ENCODE results near the gene JAM2.

Gene JAM2

DNA sequence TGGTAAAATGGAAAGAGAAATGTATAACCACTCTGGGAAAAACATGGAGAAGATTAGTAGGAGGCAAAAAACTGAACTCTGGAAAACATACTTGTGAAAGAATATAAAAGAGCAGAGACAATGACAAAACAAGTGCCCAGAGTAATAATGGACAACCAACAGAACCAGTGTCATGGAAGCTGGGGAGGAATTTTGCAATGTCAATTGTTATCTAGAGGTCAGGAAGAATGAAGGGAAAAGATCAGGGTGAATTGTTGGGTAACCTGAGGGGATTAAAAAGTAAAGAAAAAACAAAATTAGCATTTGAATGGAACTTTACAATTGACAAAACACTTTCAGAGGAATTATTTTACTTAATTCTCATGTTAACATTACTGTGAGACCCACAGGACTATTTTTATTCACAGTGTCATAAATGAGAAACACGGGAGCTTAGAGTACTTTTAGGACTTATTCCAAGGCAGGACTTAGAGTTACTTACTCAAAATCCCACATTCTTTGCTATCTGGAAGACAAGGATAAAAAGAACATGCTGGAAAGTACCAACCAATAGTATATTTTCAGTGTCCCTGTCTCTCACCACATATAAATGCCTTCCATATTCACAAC, 19.5 kb downstream of the JAM2 start:
- no peak overlapping the region for H3K18ac ChIP-seq (ENCODE audit: low read length)
- no peak overlapping the region for H3K23ac ChIP-seq (ENCODE audit: low read length)
- no peaks in the 10 kb centered on the region for H3K9me3 ChIP-seq (ENCODE audit: insufficient read depth, low read depth, low read length)
- no peak overlapping the region for H4K12ac ChIP-seq (ENCODE audit: low read depth, low read length)
- no CpG with 5 or more reads among the region's 1 CpG for WGBS (ENCODE audit: extremely low coverage, insufficient coverage, insufficient read length)
- H2AK5ac ChIP-seq (ENCODE audit: low read length), result no peak overlapping the region
- H3K4me1 ChIP-seq (ENCODE audit: control insufficient read depth in 1 of 2, insufficient read depth in 2 of 2, low read length in 2 of 2), result no peaks in the 10 kb centered on the region
- H3K14ac ChIP-seq (ENCODE audit: low read length), result no peak overlapping the region
- no peak for DNase-seq
- H3K36me3 ChIP-seq (ENCODE audit: control insufficient read depth in 1 of 2, insufficient read depth in 2 of 2, low read length in 2 of 2), result no peaks in the 10 kb centered on the region
- no peak overlapping the region for H2BK120ac ChIP-seq (ENCODE audit: insufficient read depth, low read length, poor library complexity)
- no peak overlapping the region for H2AFZ ChIP-seq (ENCODE audit: insufficient read depth, low read length, poor library complexity)
- no peak overlapping the region for H3K4ac ChIP-seq (ENCODE audit: low read depth, low read length)
- no peak overlapping the region for H4K91ac ChIP-seq (ENCODE audit: low read depth, low read length)
- H3K27me3 ChIP-seq (ENCODE audit: insufficient read depth, low read length), result no peaks in the 10 kb centered on the region
- no peak overlapping the region for H3K4me3 ChIP-seq (ENCODE audit: low read depth, low read length)
- H3K79me1 ChIP-seq (ENCODE audit: low read length), result no peaks in the 10 kb centered on the region
- no peaks in the 10 kb centered on the region for H3K79me2 ChIP-seq (ENCODE audit: control insufficient read depth, insufficient read depth, low read length, poor library complexity)
- no peak overlapping the region for H2BK12ac ChIP-seq (ENCODE audit: low read length)
- no peak overlapping the region for H3K9ac ChIP-seq (ENCODE audit: low read length)
- H3K27ac ChIP-seq (ENCODE audit: low read depth, low read length), result no peak overlapping the region
- no peak overlapping the region for H2BK5ac ChIP-seq (ENCODE audit: low read depth, low read length, poor library complexity)
- no peak overlapping the region for H3K4me2 ChIP-seq (ENCODE audit: low read length)
- H4K8ac ChIP-seq (ENCODE audit: low read depth, low read length), result no peak overlapping the region

DNA sequence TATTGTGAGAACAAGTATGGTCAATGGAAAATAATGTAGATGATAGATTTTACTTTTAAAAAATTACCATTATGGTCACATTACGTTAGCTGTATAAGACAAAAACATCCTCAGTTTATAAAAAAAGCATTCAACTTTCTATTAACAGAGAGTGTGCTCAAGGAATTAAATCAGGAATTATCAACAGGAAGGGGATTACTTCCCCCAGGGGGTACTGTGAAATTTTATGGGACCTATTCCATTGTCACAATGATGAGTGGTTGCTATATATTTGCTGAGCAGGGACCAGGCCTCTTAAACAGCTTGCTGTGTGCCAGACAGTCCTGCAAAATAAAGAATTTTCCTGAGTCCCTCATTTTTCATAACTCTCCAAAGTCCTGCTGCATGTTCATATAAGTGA, 21.2 kb downstream of the JAM2 start:
- Histone ChIP-seq H3K9me3 (ENCODE audit: insufficient read depth, low read depth, low read length) (no peaks in the 10 kb centered on the region), H3K79me1 (ENCODE audit: low read length) (no peaks in the 10 kb centered on the region), H4K91ac (ENCODE audit: low read depth, low read length) (no peak overlapping the region), H3K4me3 (ENCODE audit: low read depth, low read length) (no peak overlapping the region), H3K4me1 (ENCODE audit: control insufficient read depth in 1 of 2, insufficient read depth in 2 of 2, low read length in 2 of 2) (no peaks in the 10 kb centered on the region), H2BK5ac (ENCODE audit: low read depth, low read length, poor library complexity) (no peak overlapping the region), H3K27ac (ENCODE audit: low read depth, low read length) (no peak overlapping the region), H4K8ac (ENCODE audit: low read depth, low read length) (no peak overlapping the region), H2AFZ (ENCODE audit: insufficient read depth, low read length, poor library complexity) (no peak overlapping the region), H3K4ac (ENCODE audit: low read depth, low read length) (no peak overlapping the region), H3K23ac (ENCODE audit: low read length) (no peak overlapping the region), H3K18ac (ENCODE audit: low read length) (no peak overlapping the region), H3K36me3 (ENCODE audit: control insufficient read depth in 1 of 2, insufficient read depth in 2 of 2, low read length in 2 of 2) (no peaks in the 10 kb centered on the region), H3K9ac (ENCODE audit: low read length) (no peak overlapping the region), H3K27me3 (ENCODE audit: insufficient read depth, low read length) (no peaks in the 10 kb centered on the region), H3K79me2 (ENCODE audit: control insufficient read depth, insufficient read depth, low read length, poor library complexity) (no peaks in the 10 kb centered on the region), H3K4me2 (ENCODE audit: low read length) (no peak overlapping the region), H2BK12ac (ENCODE audit: low read length) (no peak overlapping the region), H3K14ac (ENCODE audit: low read length) (no peak overlapping the region), H2AK5ac (ENCODE audit: low read length) (no peak overlapping the region), H4K12ac (ENCODE audit: low read depth, low read length) (no peak overlapping the region), H2BK120ac (ENCODE audit: insufficient read depth, low read length, poor library complexity) (no peak overlapping the region)
- WGBS (ENCODE audit: extremely low coverage, insufficient coverage, insufficient read length), result no CpG with 5 or more reads among the region's 1 CpG
- no peak for DNase-seq

- Histone ChIP-seq H2BK12ac (ENCODE audit: low read length) (no peak overlapping the region), H3K4me1 (ENCODE audit: control insufficient read depth in 1 of 2, insufficient read depth in 2 of 2, low read length in 2 of 2) (no peaks in the 10 kb centered on the region), H2AK5ac (ENCODE audit: low read length) (no peak overlapping the region), H2BK5ac (ENCODE audit: low read depth, low read length, poor library complexity) (no peak overlapping the region), H3K27ac (ENCODE audit: low read depth, low read length) (no peak overlapping the region), H3K4ac (ENCODE audit: low read depth, low read length) (no peak overlapping the region), H3K36me3 (ENCODE audit: control insufficient read depth in 1 of 2, insufficient read depth in 2 of 2, low read length in 2 of 2) (no peaks in the 10 kb centered on the region), H4K8ac (ENCODE audit: low read depth, low read length) (no peak overlapping the region), H3K14ac (ENCODE audit: low read length) (no peak overlapping the region), H3K23ac (ENCODE audit: low read length) (no peak overlapping the region), H3K79me2 (ENCODE audit: control insufficient read depth, insufficient read depth, low read length, poor library complexity) (no peaks in the 10 kb centered on the region), H2AFZ (ENCODE audit: insufficient read depth, low read length, poor library complexity) (no peak overlapping the region), H3K79me1 (ENCODE audit: low read length) (no peaks in the 10 kb centered on the region), H3K4me2 (ENCODE audit: low read length) (no peak overlapping the region), H3K18ac (ENCODE audit: low read length) (no peak overlapping the region), H3K9ac (ENCODE audit: low read length) (no peak overlapping the region), H2BK120ac (ENCODE audit: insufficient read depth, low read length, poor library complexity) (no peak overlapping the region), H4K12ac (ENCODE audit: low read depth, low read length) (no peak overlapping the region), H3K4me3 (ENCODE audit: low read depth, low read length) (no peak overlapping the region), H4K91ac (ENCODE audit: low read depth, low read length) (no peak overlapping the region), H3K27me3 (ENCODE audit: insufficient read depth, low read length) (no peaks in the 10 kb centered on the region), H3K9me3 (ENCODE audit: insufficient read depth, low read depth, low read length) (no peaks in the 10 kb centered on the region)
- no CpG with 5 or more reads among the region's 4 CpGs for WGBS (ENCODE audit: extremely low coverage, insufficient coverage, insufficient read length)
- DNase-seq, result peak in 1 of 2 donors; percentile 86
Observed at GRCh38 chr21:25664491-25664931, 25.5 kb downstream of the JAM2 start.

DNA sequence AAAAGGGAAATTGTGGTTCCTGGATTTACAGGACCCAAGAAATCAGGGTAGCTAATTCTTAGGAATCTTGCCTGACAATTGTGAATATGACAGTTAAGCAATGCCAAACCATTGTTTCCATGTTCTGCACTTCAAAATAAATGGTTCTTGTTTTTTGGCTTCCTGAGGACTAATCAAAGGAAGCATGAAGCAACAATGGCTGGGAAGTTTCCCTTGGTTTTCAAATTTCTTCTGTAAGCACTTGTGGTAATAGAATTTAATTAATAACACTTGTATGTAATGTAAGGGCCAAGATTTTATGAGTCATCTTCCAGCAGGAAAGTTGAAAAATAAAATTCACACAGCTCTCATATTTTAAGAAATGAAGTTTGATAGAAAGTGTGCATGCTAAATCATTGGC, 31.7 kb downstream of the JAM2 start:
- no peak overlapping the region for H2BK120ac ChIP-seq (ENCODE audit: insufficient read depth, low read length, poor library complexity)

More for the DNA sequence above, 31.7 kb downstream of the JAM2 start:
- no peak overlapping the region for H3K4ac ChIP-seq (ENCODE audit: low read depth, low read length)
- no peaks in the 10 kb centered on the region for H3K4me1 ChIP-seq (ENCODE audit: control insufficient read depth in 1 of 2, insufficient read depth in 2 of 2, low read length in 2 of 2)
- no peak overlapping the region for H3K9ac ChIP-seq (ENCODE audit: low read length)
- no peak overlapping the region for H3K14ac ChIP-seq (ENCODE audit: low read length)
- H3K79me1 ChIP-seq (ENCODE audit: low read length), result no peaks in the 10 kb centered on the region
- H3K27me3 ChIP-seq (ENCODE audit: insufficient read depth, low read length), result no peaks in the 10 kb centered on the region
- no peak overlapping the region for H3K4me2 ChIP-seq (ENCODE audit: low read length)
- no peak overlapping the region for H2BK12ac ChIP-seq (ENCODE audit: low read length)
- H3K36me3 ChIP-seq (ENCODE audit: control insufficient read depth in 1 of 2, insufficient read depth in 2 of 2, low read length in 2 of 2), result no peaks in the 10 kb centered on the region
- no peak overlapping the region for H3K23ac ChIP-seq (ENCODE audit: low read length)
- no peaks in the 10 kb centered on the region for H3K9me3 ChIP-seq (ENCODE audit: insufficient read depth, low read depth, low read length)
- H3K18ac ChIP-seq (ENCODE audit: low read length), result no peak overlapping the region
- H3K27ac ChIP-seq (ENCODE audit: low read depth, low read length), result no peak overlapping the region
- no peak overlapping the region for H4K91ac ChIP-seq (ENCODE audit: low read depth, low read length)
- no peaks in the 10 kb centered on the region for H3K79me2 ChIP-seq (ENCODE audit: control insufficient read depth, insufficient read depth, low read length, poor library complexity)
- H4K12ac ChIP-seq (ENCODE audit: low read depth, low read length), result no peak overlapping the region
- H4K8ac ChIP-seq (ENCODE audit: low read depth, low read length), result no peak overlapping the region
- no peak overlapping the region for H2BK5ac ChIP-seq (ENCODE audit: low read depth, low read length, poor library complexity)
- no peak overlapping the region for H3K4me3 ChIP-seq (ENCODE audit: low read depth, low read length)
- H2AK5ac ChIP-seq (ENCODE audit: low read length), result no peak overlapping the region
- DNase-seq, result no peak
- H2AFZ ChIP-seq (ENCODE audit: insufficient read depth, low read length, poor library complexity), result no peak overlapping the region

All from trophoblast cell (in vitro differentiated cells and primary cell).